HG02678 (cell line): Measurements from ENCODE around the gene SIRT7.
"Not testable (repeated sequence)": the region's sequence is repeated elsewhere in the genome, so short reads cannot be mapped to it uniquely, and the experiment has no call there.

Experiments used
- ATAC-seq: cut with Tn5 transposase; IDR thresholded peaks from one replicate; pipeline ENCODE4 v1.9.1; 2021; ENCODE audit warnings: mild to moderate bottlenecking, moderate library complexity; ENCODE audit not compliant: unreplicated experiment

SIRT7 gene

GRCh38 chr17:81955058-81955681 is 37.2 kb upstream of the SIRT7 start:
- ATAC-seq, result no peak

GRCh38 chr17:81954131-81955057 is 36.4 kb upstream of the SIRT7 start:
- no peak for ATAC-seq

- ATAC-seq, result not testable (repeated sequence)
These were observed 35.5 kb upstream of the SIRT7 start for GRCh38 chr17:81953443-81953842.

- no peak for ATAC-seq
These were observed 34.8 kb upstream of the SIRT7 start for GRCh38 chr17:81952792-81953228.

GRCh38 chr17:81951785-81952684 is 34.1 kb upstream of the SIRT7 start:
- ATAC-seq, result no peak

GRCh38 chr17:81950501-81950900 is 32.5 kb upstream of the SIRT7 start:
- ATAC-seq, result no peak

- ATAC-seq, result no peak
These were observed 30.8 kb upstream of the SIRT7 start for GRCh38 chr17:81948635-81949378.

GRCh38 chr17:81947189-81947588 is 29.2 kb upstream of the SIRT7 start, which contains the start of gene MYADML2:
TSS of gene MYADML2 (minus strand) at chr17:81947233. CDS start at chr17:81941741, 5,492 bp downstream.
- ATAC-seq, result no peak

GRCh38 chr17:81944858-81945257 is 26.9 kb upstream of the SIRT7 start:
- ATAC-seq, result no peak

- ATAC-seq, result no peak
These were observed 24.2 kb upstream of the SIRT7 start for GRCh38 chr17:81942167-81942553.

GRCh38 chr17:81941484-81942166 is 23.6 kb upstream of the SIRT7 start:
- ATAC-seq, result no peak

- ATAC-seq, result no peak
These were observed 22.8 kb upstream of the SIRT7 start for GRCh38 chr17:81940538-81941483.

- ATAC-seq, result no peak
These were observed 22.0 kb upstream of the SIRT7 start for GRCh38 chr17:81939881-81940385.

GRCh38 chr17:81939218-81939617 is 21.2 kb upstream of the SIRT7 start:
- ATAC-seq, result no peak

GRCh38 chr17:81935709-81936084 is 17.7 kb upstream of the SIRT7 start:
- no peak for ATAC-seq

- no peak for ATAC-seq
These were observed 17.1 kb upstream of the SIRT7 start for GRCh38 chr17:81934850-81935708.

GRCh38 chr17:81934098-81934757 is 16.3 kb upstream of the SIRT7 start:
- no peak for ATAC-seq
